ENCODE results near the gene CPSF7.

Gene CPSF7

DNA sequence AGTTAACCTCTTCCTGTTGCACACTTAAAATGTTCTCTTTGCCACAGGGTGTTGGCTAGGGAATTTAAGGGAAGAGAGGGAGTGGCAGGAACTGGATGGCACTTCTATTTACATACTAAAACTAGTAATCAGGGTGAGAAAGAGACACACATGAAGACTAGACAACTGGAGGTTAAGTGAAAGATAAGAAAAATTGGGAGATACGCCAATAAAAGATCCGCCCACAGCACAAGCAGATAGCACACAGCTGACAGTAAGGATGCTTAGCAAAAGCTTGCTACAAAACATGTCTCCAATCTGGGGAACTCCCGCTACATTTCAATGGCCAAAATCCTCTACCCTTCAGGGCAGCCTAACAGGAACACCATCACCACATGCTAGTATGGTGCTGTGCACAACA lies 12.8 kb downstream of the CPSF7 start (continued):
- no peak for TF ChIP-seq ZNF341 (tag by site-specific recombination; IDR thresholded peaks at IDR 0.05; ENCODE audit: low read depth)
- no peak for TF ChIP-seq SP3 (tag by site-specific recombination; IDR thresholded peaks at IDR 0.05)
- no peak for TF ChIP-seq PBX3 (CRISPR knock-in tag; IDR thresholded peaks at IDR 0.05)
- no peak for TF ChIP-seq ZNF157 (tag by site-specific recombination; IDR thresholded peaks at IDR 0.05)
- no peak for TF ChIP-seq ZNF184 (tag by site-specific recombination; IDR thresholded peaks at IDR 0.05)
- no peak for TF ChIP-seq ZNF24 (tag by site-specific recombination; IDR thresholded peaks at IDR 0.05)
- TF ChIP-seq ZNF26 (tag by site-specific recombination; IDR thresholded peaks at IDR 0.05): no peak
- TF ChIP-seq ZNF266 (tag by site-specific recombination; IDR thresholded peaks at IDR 0.05; ENCODE audit: low read depth): no peak
- no peak for TF ChIP-seq KLF9 (tag by site-specific recombination; IDR thresholded peaks at IDR 0.05; ENCODE audit: low read depth)

DNA sequence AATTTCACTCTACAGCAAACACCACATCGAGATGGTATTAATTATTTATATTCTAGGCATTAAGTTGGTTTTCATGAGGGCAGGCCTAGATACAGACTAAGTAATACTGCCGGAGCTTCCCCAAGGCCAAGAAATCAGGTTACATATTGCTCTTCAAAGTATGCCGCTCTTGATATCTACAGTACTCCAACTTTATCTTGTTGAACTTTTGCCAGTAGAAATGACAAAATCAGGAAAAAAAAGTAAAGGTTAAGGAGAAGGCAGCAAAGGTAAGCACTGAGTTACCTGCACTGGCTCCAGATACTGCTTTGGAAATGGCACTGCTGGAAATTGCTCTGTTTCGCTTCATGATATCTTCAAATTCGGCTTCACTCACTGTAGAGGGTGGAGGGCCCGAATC lies 14.4 kb downstream of the CPSF7 start:
- TF ChIP-seq ZBTB1 (tag by site-specific recombination; IDR thresholded peaks at IDR 0.05) (no peak), ZNF704 (tag by site-specific recombination; IDR thresholded peaks at IDR 0.05) (no peak), BCL11B (tag by site-specific recombination; IDR thresholded peaks at IDR 0.05; ENCODE audit: low read depth) (no peak), ZNF280C (tag by site-specific recombination; IDR thresholded peaks at IDR 0.05) (no peak), ZNF433 (tag by site-specific recombination; IDR thresholded peaks at IDR 0.05; ENCODE audit: low read depth) (no peak), SP2 (tag by site-specific recombination; IDR thresholded peaks at IDR 0.05) (no peak), EGR2 (tag by site-specific recombination; IDR thresholded peaks at IDR 0.05; ENCODE audit: low read depth) (no peak), ZNF791 (tag by site-specific recombination; IDR thresholded peaks at IDR 0.05) (no peak), ZNF174 (tag by site-specific recombination; IDR thresholded peaks at IDR 0.05) (no peak), ZNF341 (tag by site-specific recombination; IDR thresholded peaks at IDR 0.05; ENCODE audit: low read depth) (no peak), ZNF792 (tag by site-specific recombination; IDR thresholded peaks at IDR 0.05) (no peak), ZNF48 (tag by site-specific recombination; IDR thresholded peaks at IDR 0.05) (no peak), GLIS2 (tag by site-specific recombination; IDR thresholded peaks at IDR 0.05) (no peak), ZNF510 (tag by site-specific recombination; IDR thresholded peaks at IDR 0.05; ENCODE audit: insufficient replicate concordance) (no peak), ZNF837 (tag by site-specific recombination; IDR thresholded peaks at IDR 0.05) (no peak)
- CTCF ChIA-PET: no interaction called here

More for the DNA sequence above, 14.4 kb downstream of the CPSF7 start:
- Histone ChIP-seq H3K4me3 (ENCODE audit: low read depth, low read length) (no peak overlapping the region), H3K27ac (ENCODE audit: extremely low read depth, low read depth, low read length) (no peak overlapping the region), H3K4me1 (ENCODE audit: control insufficient read depth, insufficient read depth, low read length) (no peaks in the 10 kb centered on the region), H3K9me3 (ENCODE audit: control insufficient read depth, insufficient read depth, low read depth, low read length) (no peaks in the 10 kb centered on the region), H3K36me3 (ENCODE audit: control insufficient read depth in 2 of 2, insufficient read depth in 1 of 2, low read length in 2 of 2) (peaks cover 54 to 100% of the 10 kb centered on the region in 2 experiments)
- POLR2A ChIA-PET: no interaction called here

Data from HEK293 (cell line).